NCI-H774 (cell line): ENCODE data around the gene RC3H1.
"Not testable (repeated sequence)": the region's sequence is repeated elsewhere in the genome, so short reads cannot be mapped to it uniquely, and the experiment has no call there.

ENCODE experiments used
- DNase-seq: peaks from one replicate; lab custom pipeline; 2025; lab: John Stamatoyannopoulos, UW

RC3H1 gene

GRCh38 chr1:174022080-174022975 is at the start of gene RC3H1:
Gene RC3H1 (minus strand): TSS chr1:174022357. CDS start chr1:173992985, 29,372 bp downstream.
- DNase-seq: peak; percentile 85

- DNase-seq: no peak
Observed at GRCh38 chr1:174070614-174071013, 48.5 kb upstream of the RC3H1 start.

GRCh38 chr1:174068000-174068399 is 45.8 kb upstream of the RC3H1 start:
- DNase-seq: no peak

- DNase-seq: no peak
Observed at GRCh38 chr1:174060090-174060489, 37.9 kb upstream of the RC3H1 start.

- no peak for DNase-seq
Observed at GRCh38 chr1:174058624-174059023, 36.5 kb upstream of the RC3H1 start.

GRCh38 chr1:174056609-174057008 is 34.5 kb upstream of the RC3H1 start:
- DNase-seq: not testable (repeated sequence)

- not testable (repeated sequence) for DNase-seq
Observed at GRCh38 chr1:174055797-174056196, 33.6 kb upstream of the RC3H1 start.

GRCh38 chr1:174053826-174054225 is 31.7 kb upstream of the RC3H1 start:
- DNase-seq: no peak

- no peak for DNase-seq
Observed at GRCh38 chr1:174052621-174053020, 30.5 kb upstream of the RC3H1 start.

GRCh38 chr1:174051956-174052355 is 29.8 kb upstream of the RC3H1 start:
- no peak for DNase-seq

GRCh38 chr1:174049514-174049913 is 27.4 kb upstream of the RC3H1 start:
- DNase-seq: no peak

GRCh38 chr1:174044418-174045222 is 22.5 kb upstream of the RC3H1 start:
- DNase-seq: no peak

GRCh38 chr1:174042509-174042908 is 20.4 kb upstream of the RC3H1 start:
- DNase-seq: not testable (repeated sequence)

GRCh38 chr1:174041369-174041768 is 19.2 kb upstream of the RC3H1 start:
- DNase-seq: no peak

GRCh38 chr1:174040387-174040786 is 18.2 kb upstream of the RC3H1 start:
- DNase-seq: peak; percentile 73

- DNase-seq: no peak
Observed at GRCh38 chr1:174039027-174039426, 16.9 kb upstream of the RC3H1 start.

GRCh38 chr1:174036798-174037197 is 14.6 kb upstream of the RC3H1 start:
- DNase-seq: no peak

GRCh38 chr1:174036204-174036603 is 14.0 kb upstream of the RC3H1 start:
- DNase-seq: no peak

GRCh38 chr1:174032671-174033222 is 10.6 kb upstream of the RC3H1 start:
- no peak for DNase-seq

- DNase-seq: no peak
Observed at GRCh38 chr1:174031099-174031498, 8.9 kb upstream of the RC3H1 start.

- no peak for DNase-seq
Observed at GRCh38 chr1:174028495-174028894, 6.3 kb upstream of the RC3H1 start.

- peak; percentile 24 for DNase-seq
Observed at GRCh38 chr1:174023440-174023839, 1.3 kb upstream of the RC3H1 start.

- no peak for DNase-seq
Observed at GRCh38 chr1:174022976-174023277, 770 bp upstream of the RC3H1 start.
